SIG-M5 treated with dmso at 0.1 percent for 504 hours (cell line): ENCODE results near the gene MCCC1.
"Not testable (repeated sequence)": the region's sequence is repeated elsewhere in the genome, so short reads cannot be mapped to it uniquely, and the experiment has no call there.

ENCODE experiments used
- DNase-seq: peaks from one replicate; lab custom pipeline; 2025; ENCODE audit not compliant: unreplicated experiment; lab: John Stamatoyannopoulos, UW

The MCCC1 gene

DNA sequence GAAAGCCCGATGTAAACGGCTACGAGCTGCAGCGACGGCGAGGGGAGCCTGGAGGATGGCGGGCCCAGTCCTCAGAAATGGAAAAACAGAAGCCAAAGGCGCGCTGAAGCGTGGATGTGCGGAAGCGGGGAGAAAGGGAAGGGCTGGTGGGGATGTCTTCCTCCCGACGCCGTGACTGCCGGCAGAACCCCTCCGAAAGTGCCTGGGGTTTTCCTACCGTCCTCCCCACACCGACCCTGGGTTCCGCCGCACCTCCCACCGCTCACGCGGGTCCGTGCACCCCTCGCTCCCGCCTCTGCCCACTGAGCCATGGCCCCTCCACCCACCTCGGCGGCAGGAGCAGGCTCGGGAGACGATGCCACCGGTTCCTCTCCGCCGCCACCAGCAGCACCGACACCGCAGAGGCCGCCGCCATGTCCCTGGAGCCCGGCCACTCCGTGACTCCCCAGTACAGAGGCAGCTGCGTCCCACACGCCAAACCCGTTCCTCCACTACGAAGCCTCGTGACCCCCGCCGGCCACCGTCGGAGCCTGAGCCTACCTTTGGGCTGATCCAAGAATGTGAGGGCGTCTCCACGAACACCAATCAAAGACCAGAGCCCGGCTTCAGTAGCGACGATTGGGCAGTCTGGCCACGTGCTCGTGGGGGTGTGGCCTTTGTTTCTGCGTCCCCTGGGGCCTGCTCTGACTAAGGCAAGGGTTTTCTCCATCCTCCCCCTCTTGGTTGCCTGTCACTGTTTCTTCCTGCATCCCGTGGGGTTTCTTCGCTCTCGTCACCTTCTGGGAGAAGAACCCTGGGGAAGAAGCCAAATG is at the start of gene MCCC1:
MCCC1 (minus strand) TSS at position 471 of the 812 bp plus-strand sequence; CDS start at position 415, 56 bp downstream.
- peak; percentile 99 for DNase-seq

DNA sequence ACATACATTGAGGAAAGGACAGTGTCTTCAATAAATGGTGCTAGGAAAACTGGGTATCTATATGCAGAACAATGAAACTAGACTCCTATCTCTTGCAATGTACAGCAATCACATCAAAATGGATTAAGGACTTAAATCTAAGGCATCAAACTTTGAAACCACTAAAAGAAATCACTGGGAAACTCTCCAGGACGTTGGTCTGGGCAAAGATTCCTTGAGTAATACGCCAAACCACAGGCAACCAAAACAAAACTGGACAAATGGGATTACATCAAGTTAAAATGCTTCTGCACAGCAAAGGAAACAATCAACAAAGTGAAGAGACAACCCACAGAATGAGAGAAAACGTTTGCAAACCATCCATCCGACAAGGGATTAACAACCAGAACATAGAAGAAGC is 48.8 kb upstream of the MCCC1 start:
- DNase-seq: no peak

DNA sequence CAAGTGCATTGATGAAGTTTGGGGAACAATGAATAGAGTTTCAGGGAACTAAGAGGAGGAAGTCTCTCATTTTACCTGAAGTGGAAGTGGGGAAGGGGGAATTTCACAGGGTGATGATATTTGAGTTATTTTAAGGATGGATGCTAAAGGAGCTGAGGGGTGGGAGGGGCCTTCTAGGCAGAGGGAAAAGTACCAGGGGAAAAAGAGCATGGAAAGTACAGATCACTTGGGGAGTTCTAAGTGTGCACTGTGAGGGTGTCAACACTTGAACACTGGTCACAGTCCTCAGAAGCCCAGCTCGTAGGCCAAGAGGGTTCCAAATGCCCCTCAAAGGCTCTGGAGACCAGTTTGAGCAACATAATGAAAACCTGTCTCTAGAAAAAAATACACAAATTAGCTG is 45.1 kb upstream of the MCCC1 start:
- DNase-seq: no peak

DNA sequence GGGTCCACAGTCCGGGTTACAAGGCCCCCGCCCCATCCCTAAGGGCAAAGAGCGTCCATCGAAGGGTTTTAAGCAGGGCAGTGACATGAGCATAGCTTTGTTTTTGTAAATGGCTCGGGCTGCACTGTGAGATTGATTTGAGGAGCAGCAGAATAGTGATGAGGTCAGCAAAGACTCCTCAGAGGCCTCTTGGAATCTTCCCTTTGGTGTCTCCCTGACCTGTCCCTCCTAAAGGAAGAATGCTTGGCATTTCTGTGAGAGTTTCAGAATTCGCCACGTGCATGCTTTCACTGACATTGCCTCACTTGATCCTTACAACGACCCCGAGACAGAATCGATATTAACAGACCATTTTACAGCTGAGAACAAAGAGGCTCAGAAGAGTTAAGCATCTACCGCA is 42.9 kb upstream of the MCCC1 start:
- no peak for DNase-seq

DNA sequence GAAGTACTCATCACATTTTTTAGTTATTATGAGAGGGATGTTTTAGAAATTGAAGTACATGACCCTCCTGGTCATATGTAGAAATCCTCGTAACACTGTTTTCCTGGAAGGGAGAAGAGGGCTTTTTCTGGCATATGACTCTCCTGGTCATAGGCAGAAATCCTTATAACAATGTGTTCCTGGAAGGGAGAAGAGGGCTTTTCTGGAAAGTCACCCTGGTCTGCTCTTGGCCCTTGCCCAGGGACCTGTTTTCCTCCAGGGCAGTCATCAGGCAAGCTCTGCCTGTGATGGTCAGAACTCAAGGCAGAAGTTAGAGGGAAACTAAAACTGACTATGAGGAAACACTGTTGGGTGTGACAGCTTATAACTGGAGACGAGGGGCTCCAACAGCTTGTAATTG is 35.5 kb upstream of the MCCC1 start:
- DNase-seq: no peak

DNA sequence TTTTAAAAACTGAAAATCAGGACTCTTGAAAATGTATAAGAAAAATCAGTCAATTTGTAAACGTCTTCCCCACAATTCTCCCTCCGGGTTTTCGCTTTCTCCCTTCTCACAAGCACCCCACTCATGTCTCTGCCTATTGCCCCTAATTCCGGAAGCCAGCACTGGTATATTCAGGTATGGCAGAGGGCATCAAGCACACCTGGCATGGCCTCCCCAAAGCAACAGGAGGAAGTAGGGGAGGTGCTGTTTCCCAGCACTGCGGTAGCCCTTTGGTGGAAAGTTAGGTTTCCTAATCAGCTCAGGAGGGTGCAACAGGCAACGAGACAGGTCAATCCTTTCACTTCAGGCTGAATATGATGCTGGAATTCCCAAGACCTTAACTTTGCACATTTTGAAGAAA is 33.1 kb upstream of the MCCC1 start:
- DNase-seq: no peak

DNA sequence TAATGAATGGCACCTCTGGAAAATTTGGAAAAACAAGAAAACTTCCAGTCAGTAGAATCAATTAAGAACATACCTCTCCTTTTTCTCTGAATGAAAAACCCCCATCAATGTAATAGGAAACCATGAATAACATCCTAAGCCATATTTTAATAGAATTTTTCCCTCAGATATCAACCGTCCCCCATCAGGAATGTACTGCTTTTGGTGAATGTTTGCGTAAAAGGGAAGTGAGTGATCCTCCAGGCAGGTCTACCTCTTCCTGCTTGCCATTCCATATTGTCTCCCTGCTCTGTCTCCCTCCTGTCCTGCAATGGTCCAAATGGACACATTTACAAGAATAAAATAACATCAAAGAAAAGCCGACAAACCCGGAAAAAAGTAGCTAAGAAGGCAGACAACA is 32.4 kb upstream of the MCCC1 start:
- DNase-seq: no peak

DNA sequence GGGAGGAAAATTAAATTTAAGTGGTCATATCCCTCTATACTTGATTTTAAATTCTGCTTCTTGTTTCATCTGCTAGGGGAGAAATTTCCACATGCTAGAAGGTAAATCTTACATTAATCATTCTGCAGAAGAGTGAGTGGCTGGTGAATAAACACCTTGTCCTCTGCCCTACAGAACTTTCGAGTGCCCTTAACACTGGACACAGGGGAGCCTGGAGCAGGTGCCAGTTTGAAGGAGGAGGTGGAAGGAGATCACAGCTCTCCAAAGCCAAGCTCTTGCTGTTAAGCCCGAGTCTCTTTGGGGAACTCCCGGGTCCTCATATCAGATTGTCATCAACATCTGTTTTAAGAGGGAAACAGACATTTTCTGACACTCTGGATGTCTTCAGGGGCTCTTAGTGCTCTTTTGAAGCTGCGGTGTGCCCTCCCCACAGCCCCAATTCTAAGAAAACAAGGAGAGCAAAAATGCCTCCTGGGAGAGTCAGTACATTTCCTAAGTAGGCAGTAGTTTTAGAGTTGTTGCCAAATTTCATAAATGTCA is 32.0 kb upstream of the MCCC1 start:
- no peak for DNase-seq

DNA sequence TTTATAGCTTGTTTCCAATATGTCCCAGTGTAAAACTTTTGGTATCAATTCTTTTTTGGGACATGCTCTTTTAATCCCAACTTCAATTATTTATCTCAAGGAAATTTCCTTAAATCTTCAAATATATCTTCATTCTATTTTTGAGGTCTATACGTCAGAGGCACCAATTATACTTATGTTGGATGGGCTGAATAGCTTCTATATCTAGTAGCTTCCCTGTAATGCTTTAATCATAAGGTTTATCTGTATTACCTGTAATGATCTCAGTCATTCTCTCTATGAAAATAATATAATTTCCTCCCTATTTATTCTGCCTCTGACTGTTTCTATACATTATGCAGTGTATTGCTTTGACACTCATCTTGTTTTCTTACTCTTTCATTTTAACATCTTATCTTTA is 29.9 kb upstream of the MCCC1 start:
- DNase-seq: no peak

DNA sequence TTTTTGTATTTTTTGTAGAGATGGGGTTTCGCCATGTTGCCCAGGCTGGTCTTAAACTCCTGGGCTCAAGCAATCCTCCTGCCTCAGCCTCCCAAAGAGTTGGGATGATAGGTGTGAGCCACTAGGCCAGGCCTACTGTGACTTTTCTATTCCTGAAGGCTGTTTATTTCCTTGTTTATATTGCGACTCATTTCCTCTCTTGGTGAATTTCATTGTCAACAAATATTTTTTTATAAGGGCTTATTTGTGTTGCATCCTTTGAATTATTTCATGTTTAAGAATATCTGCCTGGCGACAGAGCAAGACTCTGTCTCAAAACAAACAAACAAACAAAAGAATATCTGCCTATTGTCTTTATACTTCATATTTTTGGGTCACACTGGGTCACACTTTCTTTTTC is 29.4 kb upstream of the MCCC1 start:
- DNase-seq: no peak

DNA sequence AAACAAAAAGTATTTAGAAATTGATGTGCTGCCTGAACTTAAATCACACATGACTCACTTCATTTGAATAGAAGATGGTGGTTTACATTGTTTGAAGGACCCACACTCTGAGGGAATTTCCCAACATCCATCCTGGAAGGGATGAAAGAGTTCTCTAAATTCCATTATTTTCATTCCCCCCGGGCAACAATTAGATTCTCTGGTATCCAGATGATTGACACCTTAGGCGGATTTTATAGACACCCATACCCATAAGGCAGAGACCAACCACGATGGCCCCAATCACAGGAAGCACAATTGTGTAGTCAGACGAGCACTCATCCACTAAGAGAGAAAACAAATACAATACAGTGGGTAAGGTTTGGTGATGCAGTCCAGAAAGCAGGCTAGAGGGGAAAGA is 24.6 kb upstream of the MCCC1 start:
- DNase-seq: no peak

DNA sequence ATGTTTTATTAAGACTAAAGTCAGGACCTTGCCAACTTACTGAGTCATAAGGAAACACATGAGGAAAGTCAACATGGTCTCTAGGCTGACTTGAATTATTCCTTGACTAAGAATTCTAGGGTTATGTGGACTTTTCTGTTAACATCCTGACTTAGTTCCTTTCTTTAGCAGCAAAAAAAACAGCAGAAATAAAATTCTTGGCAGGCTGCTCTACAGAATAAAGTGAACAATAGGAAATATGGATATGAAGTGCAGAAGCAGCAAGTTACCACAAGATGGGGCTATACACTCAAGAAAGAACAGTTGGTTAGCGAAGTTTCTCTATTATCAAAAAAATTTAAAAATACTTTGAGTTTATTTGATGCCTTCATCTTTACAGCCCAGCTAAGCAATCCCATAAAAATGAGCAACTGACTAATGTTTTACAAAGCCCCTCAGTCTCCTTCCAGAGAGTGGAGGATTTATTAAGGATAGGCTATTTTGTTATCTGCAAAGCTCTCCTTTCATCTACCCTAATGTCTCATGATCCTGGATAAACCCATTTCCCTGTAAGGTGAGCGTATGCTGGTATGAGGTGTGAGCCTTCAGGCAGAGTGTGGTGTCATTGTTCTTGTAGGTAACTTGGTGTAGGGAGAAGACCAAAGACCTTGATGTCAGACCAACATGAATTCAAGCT is 23.1 kb upstream of the MCCC1 start:
- peak; percentile 67 for DNase-seq

DNA sequence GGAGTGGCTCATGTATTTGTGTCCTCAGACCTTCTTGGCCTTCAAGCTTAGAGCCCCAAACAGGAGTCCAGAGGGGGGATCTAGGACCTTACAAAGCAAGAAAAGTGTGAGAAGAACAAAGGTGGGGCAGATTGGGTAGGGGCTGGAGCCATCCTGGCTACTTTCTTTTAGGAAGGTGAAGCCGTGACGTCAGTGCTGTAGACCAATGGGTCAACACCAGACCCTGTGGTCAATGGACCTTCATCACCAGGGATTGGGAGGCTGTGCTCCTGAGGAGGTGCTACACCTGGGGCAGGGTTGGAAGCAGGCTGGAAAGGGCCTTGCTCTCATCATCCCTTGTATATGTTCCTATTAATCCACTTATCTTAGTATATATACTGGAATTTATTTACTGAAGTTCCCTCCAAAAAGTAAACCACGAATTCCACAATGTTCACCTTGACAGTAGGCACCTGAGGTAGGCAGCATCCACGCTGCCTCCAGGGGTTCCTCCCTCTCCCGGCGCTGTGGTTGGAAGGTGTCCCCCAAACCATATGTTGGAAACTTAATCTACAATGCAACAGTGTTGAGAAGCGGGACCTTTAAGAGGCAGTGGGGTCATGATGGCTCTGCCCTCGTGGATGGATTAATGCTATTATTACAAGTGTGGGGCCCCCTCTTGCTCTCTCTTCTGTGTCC is 21.4 kb upstream of the MCCC1 start:
- no peak for DNase-seq

DNA sequence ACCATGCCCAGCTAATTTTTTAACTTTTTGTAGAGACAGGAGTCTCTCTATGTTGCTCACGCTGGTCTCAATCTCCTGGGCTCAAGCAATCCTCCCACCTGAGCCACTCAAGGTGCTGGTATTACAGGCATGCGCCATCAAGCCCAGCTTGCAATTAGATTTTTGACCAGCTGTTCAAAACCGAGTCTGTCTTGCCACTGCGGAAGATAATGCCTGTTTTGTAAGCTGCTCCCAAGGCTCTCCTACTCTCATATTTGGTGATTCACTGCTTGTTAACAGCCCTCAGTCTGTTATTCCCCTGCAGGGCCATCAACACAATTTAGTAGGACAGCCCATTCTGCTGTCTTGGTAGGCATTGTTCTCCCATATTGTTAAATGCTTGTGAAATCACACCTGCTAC is 17.8 kb upstream of the MCCC1 start:
- no peak for DNase-seq

DNA sequence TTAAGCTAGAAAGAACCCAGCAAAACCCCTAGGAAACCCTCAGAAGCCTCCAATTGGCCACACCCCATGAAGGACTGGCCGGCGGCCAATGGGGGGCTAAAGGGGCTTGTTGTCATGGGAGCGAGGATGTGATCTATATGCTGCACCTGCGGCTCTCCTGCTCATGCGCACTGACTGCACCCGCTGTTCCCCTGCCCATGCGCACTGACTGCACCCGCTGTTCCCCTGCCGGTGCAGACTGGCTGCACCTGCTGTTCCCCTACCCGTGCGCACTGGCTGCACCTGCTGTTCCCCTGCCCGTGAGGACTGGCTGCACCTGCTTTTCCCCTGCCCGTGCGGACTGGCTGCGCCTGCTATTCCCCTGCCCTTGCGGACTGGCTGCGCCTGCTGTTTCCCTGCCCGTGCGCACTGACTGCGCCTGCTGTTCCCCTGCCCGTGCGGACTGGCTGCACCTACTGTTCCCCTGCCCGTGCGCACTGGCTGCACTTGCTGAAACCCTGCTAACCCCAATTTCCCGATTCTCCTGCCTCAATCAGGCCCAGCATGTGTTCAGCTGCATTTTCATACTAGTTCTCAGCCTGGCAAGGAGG is 16.8 kb upstream of the MCCC1 start:
- DNase-seq: peak; percentile 60

DNA sequence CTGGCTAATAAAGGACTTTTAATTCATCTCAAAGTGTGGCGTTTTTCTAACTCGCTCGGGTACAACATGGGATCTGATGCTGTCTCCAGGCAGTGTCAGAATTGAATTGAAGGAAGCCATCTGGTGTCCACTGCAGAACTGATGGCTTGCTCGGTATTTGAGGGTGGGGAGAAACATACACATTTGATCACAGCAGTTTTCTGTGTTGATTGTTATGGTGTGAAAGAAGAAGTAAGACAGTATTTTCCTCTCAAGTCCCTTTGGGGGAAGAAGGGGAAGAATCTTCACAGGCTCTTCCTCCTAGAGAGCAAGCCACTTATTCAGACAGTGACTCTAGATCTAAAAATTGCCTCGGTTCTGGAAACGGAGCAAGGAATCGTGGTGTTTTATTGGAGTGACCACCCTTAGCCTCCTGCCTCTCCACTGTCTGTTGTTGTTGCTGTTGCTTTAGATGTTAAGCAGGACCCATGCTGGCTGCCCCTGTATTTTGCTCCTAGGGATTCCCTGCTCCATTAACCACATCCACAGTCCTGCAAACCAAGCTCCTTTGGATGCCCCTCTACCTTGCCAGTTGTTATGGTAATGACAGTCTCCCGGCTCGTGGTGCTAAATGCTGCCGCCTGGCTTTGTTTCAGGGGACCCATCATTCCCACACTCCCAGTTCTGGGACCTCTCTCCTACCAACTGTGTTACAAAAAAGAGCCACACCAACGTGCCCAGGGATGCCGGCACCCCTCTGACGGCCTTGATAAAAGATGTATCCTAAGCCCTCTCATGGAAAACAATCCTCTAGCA is 15.3 kb upstream of the MCCC1 start:
- DNase-seq: peak; percentile 41

DNA sequence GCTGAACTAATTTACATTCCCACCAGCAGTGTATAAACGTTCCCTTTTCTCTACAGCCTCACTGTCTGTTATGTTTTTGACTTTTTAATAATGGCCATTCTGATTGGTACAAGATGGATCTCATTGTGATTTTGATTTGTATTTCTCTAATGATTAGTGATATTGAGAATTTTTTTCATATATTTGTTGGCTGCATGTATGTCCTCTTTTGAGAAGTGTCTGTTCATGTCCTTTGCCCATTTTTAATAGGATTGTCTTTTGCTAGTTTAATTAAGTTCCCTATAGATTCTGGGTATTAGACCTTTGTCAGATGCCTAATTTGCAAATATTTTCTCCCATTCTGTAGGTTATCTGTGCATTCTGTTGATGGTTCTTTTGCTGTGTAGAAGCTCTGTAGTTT is 10.6 kb upstream of the MCCC1 start:
- DNase-seq: not testable (repeated sequence)

DNA sequence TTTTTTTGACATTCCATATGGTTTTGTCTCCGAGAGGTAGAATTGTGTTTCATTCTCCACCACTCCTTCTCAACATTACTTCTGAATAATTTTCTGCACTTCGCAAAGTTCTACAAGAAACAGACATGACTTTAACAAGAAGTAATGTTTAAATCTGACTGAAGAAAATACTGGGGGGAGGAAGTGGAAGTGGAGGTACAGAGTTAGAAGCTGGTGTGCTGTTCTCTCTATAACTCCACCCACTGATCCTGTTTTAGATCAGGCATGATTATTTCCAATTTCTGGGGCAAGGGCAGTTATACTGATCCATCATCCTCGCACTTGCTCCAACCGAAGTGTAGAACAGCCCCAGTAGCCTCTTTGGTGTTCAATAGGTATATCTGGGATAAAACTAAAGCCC is 9.2 kb upstream of the MCCC1 start:
- no peak for DNase-seq

DNA sequence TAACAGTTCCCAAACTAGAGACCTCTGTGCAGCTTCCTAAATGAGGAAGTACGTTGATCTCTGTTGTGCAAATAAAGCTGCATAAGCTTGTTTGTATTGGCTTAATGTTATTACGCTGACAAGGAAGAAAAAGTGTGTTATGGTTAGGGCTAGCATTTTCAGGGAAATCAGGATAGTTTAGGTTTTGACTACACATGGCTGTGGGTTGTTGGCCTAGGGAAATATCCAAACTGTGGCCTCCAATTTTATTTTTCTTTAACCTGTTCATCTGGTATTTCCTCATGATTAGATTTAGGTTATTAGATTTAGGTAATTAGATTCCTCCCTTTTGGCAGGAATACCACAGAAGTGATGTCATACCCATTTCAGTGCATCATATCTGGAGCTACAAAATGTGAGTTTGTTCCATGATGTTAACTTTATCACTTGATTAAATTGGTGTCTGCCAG is 8.7 kb upstream of the MCCC1 start:
- peak; percentile 70 for DNase-seq

DNA sequence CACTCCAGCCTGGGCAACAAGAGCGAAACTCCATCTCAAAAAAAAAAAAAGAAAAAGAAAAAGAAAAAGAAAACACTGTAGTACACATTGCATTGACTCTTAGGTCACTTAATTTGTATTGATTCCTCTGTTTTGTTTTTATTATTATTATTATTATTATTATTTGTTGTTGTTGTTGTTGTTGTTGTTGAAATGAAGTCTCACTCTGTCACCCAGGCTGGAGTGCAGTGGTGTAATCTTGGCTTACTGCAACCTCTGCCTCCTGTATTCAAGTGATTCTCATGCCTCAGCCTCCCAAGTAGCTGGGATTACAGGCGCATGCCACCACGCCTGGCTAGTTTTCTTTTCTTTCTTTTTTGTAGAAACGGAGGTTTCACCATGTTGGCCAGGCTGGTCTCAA is 8.1 kb upstream of the MCCC1 start:
- not testable (repeated sequence) for DNase-seq

DNA sequence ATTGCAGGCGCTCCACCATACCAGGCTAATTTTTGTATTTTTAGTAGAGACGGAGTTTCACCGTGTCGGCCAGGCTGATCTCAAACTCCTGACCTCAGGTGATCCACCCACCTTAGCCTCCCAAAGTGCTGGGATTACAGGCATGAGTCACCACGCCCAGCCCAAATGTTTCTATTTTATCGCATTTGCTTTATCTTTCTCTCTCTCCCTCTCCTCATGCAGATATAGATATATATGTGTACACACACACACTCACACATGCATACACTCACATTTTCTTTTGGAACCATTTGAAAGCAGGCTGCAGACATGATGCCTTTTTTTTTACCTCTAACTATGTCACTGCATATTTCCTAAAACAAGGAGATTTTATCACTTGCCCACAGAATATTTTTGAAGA is 7.3 kb upstream of the MCCC1 start:
- no peak for DNase-seq
